ENCODE measurements around the gene GMIP.
"Not testable (repeated sequence)": the region's sequence is repeated elsewhere in the genome, so short reads cannot be mapped to it uniquely, and the experiment has no call there.

The GMIP gene

DNA sequence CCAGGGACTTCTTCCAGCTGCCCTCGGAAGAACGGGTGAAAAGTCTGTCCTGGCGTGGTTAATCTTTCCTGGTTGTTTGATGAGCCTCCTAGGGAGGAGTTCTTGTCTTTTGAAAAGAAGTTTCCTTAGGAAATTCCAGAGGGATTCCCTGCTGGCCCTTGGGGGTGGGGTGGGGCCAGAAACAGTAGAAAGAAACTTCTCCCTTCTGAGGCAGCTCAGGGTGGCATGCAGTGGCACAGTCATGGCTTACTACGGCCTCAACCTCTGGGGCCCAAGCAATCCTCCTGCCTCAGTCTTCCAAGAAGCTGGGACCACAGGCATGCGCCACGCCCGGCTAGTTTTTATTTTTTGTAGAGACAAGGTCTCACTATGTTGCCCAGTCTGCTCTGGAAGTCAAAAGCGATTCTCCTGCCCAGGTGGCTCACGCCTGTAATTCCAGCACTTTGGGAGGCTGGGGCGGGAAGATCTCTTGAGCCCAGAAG, 26.7 kb upstream of the GMIP start:
- Histone ChIP-seq H3K4me1 (ENCODE audit: control insufficient read depth, insufficient read depth, low read length) (peaks cover 10% of the 10 kb centered on the region), H3K9ac (ENCODE audit: low read depth, low read length) (peak overlapping the region; percentile 48), H3K9me3 (ENCODE audit: control insufficient read depth, insufficient read depth, low read length) (no peaks in the 10 kb centered on the region), H3K27ac (ENCODE audit: low read depth, low read length) (peak overlapping the region; percentile 86), H3K27me3 (ENCODE audit: control insufficient read depth, insufficient read depth, low read length) (no peaks in the 10 kb centered on the region), H3K36me3 (ENCODE audit: control insufficient read depth, insufficient read depth, low read length) (peaks cover 24% of the 10 kb centered on the region), H3K4me3 (ENCODE audit: low read depth, low read length) (peak overlapping the region; percentile 88)

DNA sequence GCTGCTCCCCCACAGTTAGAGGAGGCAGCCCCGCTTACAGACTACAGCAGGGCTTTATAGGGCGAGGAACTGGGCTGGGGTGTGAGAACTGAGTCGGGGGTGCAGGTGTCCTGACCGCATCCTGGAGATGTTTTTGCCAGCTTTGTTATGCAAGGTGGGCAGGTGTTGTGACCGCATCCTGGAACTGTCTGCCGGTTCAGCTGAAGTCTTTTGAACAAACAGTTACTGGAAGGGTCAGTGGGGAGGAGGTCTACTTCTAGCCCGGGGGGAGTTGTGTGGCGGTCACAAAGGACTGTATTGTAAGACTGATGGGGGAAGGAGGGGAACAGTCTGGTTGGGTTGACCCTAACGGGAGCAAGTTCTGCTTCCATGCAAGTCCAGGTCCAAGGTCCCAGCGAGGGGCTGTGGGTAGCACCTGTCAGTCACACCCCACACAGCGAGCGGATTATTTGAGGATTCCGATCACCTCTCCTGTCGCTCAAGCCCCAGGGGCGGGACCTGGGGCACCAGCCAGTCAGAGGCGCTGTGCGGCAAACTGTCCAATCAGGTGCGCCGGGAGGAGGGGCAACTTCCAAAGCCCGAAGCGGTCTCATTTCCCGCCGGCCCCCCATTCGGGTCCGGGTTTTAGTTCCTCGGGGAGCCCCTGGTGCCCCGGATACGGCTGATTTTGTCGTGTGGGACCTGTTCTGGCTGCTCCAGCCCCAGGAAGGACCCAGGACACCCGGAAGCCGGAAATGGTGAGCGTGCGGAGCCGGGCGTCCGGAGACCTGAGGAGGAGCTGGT, 25.0 kb upstream of the GMIP start, which contains the start of gene ZNF101:
Gene ZNF101, plus strand, starts transcription at position 610 of the 783 bp plus-strand sequence. Its CDS starts 125 bp downstream, at position 735.
- H3K4me3 ChIP-seq (ENCODE audit: low read depth, low read length) = peak within 1 kb of the TSS; percentile 88
- no peaks in the 10 kb centered on the region for H3K27me3 ChIP-seq (ENCODE audit: control insufficient read depth, insufficient read depth, low read length)
- no peaks in the 10 kb centered on the region for H3K9me3 ChIP-seq (ENCODE audit: control insufficient read depth, insufficient read depth, low read length)
- peaks cover 14% of the 10 kb centered on the region for H3K36me3 ChIP-seq (ENCODE audit: control insufficient read depth, insufficient read depth, low read length)
- peaks cover 10% of the 10 kb centered on the region for H3K4me1 ChIP-seq (ENCODE audit: control insufficient read depth, insufficient read depth, low read length)
- H3K9ac ChIP-seq (ENCODE audit: low read depth, low read length) = peak within 1 kb of the TSS; percentile 83
- peak within 1 kb of the TSS; percentile 98 for H3K27ac ChIP-seq (ENCODE audit: low read depth, low read length)

DNA sequence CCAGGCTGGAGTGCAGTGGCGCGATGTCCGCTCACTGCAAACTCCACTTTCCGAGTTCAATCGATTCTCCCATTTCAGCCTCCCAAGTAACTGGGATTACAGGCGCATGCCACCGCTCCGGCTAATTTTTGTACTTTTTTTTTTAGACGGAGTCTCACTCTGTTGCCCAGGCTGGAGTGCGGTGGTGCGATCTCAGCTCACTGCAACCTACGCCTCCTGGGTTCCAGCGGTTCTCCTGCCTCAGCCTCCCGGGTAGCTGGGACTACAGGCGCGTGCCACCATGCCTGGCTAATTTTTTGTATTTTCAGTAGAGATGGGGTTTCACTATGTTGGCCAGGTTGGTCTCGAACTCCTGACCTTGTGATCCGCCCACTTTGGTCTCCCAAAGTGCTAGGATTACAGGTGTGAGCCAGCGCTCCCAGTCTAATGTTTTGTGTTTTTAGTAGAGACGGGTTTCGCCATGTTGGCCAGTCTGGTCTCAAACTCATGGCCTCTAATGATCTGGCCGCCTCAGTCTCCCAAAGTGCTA, 22.0 kb upstream of the GMIP start:
- H3K9me3 ChIP-seq (ENCODE audit: control insufficient read depth, insufficient read depth, low read length); H3K36me3 ChIP-seq (ENCODE audit: control insufficient read depth, insufficient read depth, low read length); H3K27ac ChIP-seq (ENCODE audit: low read depth, low read length); H3K4me3 ChIP-seq (ENCODE audit: low read depth, low read length); H3K27me3 ChIP-seq (ENCODE audit: control insufficient read depth, insufficient read depth, low read length); H3K9ac ChIP-seq (ENCODE audit: low read depth, low read length): not testable (repeated sequence)
- H3K4me1 ChIP-seq (ENCODE audit: control insufficient read depth, insufficient read depth, low read length) = peaks cover 16% of the 10 kb centered on the region

DNA sequence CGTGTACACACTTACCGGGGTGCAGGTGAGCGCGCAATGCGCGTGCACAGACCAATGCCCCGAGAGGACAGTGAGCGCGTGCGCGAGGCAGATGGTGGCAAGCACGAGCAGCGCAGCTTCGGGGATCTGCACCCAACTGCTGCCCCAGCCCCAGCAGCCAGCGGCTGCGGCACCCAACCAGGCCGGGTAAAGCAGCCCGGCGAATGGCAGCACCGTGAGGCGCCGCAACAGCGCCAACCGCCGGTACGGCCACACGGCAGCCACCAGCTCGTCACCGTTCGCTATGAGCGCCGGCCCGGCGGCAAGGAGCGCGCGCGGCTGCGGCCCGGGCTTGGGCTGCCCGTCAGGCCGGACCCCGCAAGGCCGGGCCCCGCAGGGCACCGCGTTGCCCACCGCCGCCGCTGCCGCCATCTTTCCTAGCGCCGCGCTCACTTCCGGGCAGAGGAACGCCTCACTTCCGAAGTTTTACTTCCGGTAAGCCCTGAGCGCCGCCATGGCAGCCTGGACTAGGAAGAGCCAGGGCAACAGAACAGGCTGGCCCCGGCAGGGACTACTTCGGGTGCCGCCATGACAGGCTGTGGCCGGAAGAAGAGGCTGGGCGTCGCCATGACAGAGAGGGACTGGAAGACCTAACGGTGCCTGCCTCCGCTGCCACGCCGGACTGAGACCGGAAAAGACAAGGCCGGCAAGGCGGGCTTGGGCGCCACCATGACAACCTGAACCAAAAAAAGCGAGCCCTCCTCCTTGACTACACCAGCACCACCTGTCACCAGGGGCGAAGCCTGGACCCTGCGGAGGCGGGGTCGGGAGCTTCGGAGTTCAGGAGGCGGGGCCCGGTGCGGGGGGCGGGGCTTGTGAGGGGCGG, 20.0 kb upstream of the GMIP start, which contains the start of gene ATP13A1:
Gene ATP13A1, minus strand, starts transcription at position 421 of the 865 bp plus-strand sequence. Its CDS starts 10 bp downstream, at position 411.
- Histone ChIP-seq H3K9me3 (ENCODE audit: control insufficient read depth, insufficient read depth, low read length) (no peaks in the 10 kb centered on the region), H3K27me3 (ENCODE audit: control insufficient read depth, insufficient read depth, low read length) (no peaks in the 10 kb centered on the region), H3K4me3 (ENCODE audit: low read depth, low read length) (peak within 1 kb of the TSS; percentile 95), H3K4me1 (ENCODE audit: control insufficient read depth, insufficient read depth, low read length) (peaks cover 12% of the 10 kb centered on the region), H3K36me3 (ENCODE audit: control insufficient read depth, insufficient read depth, low read length) (peaks cover 25% of the 10 kb centered on the region), H3K27ac (ENCODE audit: low read depth, low read length) (peak within 1 kb of the TSS; percentile 96), H3K9ac (ENCODE audit: low read depth, low read length) (peak within 1 kb of the TSS; percentile 90)

DNA sequence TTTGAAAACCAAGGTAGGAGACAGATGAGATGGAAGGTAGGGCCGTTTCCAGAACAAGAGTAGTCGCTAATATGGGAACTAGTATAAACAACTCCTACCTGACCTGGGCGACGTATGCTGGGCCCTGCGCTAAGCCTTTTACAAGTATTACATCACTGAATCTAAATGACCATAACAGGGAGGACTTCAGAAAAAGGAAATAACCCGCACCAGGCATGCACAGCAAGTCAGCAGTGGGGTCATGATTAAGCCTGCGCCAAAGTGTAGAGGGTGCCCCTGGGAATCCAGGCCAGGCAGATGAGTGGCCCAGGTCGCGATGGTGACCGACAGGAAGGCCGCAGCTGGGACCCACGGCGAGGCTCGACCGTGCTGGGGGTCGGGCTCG, 19.4 kb upstream of the GMIP start:
- Histone ChIP-seq H3K9me3 (ENCODE audit: control insufficient read depth, insufficient read depth, low read length) (no peaks in the 10 kb centered on the region), H3K4me1 (ENCODE audit: control insufficient read depth, insufficient read depth, low read length) (peaks cover 8% of the 10 kb centered on the region), H3K27ac (ENCODE audit: low read depth, low read length) (peak overlapping the region; percentile 96), H3K36me3 (ENCODE audit: control insufficient read depth, insufficient read depth, low read length) (peaks cover 31% of the 10 kb centered on the region), H3K27me3 (ENCODE audit: control insufficient read depth, insufficient read depth, low read length) (no peaks in the 10 kb centered on the region), H3K9ac (ENCODE audit: low read depth, low read length) (peak overlapping the region; percentile 90), H3K4me3 (ENCODE audit: low read depth, low read length) (peak overlapping the region; percentile 95)

DNA sequence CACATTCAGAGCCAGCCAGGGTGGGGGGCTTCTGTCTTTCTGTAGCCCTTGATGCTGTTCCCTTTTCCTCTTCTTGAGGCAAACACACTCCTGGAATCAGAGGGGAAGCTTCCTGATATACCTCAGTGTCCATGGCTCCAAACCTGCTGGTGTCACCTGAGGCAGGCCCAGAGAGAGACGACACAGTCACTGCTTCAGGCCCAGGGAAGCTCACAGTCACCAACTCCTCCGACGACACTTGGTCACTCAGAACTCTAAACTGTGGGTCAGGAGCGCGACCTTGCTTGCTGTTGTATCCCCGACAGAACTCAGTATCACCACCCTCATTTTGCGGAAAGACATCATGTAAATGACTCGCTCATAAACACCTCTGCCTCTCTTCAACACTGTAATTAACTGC, 18.9 kb upstream of the GMIP start:
- Histone ChIP-seq H3K27me3 (ENCODE audit: control insufficient read depth, insufficient read depth, low read length) (no peaks in the 10 kb centered on the region), H3K4me3 (ENCODE audit: low read depth, low read length) (peak overlapping the region; percentile 95), H3K27ac (ENCODE audit: low read depth, low read length) (peak overlapping the region; percentile 24), H3K9ac (ENCODE audit: low read depth, low read length) (no peak overlapping the region), H3K9me3 (ENCODE audit: control insufficient read depth, insufficient read depth, low read length) (no peaks in the 10 kb centered on the region), H3K36me3 (ENCODE audit: control insufficient read depth, insufficient read depth, low read length) (peaks cover 37% of the 10 kb centered on the region), H3K4me1 (ENCODE audit: control insufficient read depth, insufficient read depth, low read length) (peaks cover 8% of the 10 kb centered on the region)

DNA sequence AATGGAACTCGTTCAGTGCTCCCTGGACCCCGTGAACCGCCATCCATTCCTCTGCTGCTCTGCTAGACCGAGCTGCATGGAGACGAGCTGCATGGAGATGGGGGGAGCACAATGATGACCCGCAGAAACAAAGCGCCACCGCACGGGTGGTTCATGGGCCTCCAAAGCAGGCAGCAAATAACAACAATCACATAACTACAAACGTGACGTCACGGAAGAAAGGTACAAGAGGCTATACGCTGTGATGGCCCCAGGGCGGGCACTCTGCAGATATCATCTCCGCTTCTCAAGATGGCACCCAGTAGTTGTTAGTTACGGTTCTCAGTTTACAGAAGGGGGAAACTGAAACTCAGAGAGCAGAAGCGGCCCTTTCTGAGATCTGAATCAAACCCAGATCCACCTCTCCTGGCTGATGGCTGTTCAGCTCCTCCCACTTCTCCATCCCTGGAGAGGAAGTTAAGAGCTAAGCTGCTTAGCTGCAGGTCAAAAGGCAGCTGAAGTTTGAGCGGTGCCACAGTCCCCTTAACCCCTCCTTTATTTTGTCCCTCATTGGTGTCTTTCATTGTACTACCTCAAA, 18.3 kb upstream of the GMIP start:
- H3K27me3 ChIP-seq (ENCODE audit: control insufficient read depth, insufficient read depth, low read length) = no peaks in the 10 kb centered on the region
- peaks cover 8% of the 10 kb centered on the region for H3K4me1 ChIP-seq (ENCODE audit: control insufficient read depth, insufficient read depth, low read length)
- H3K4me3 ChIP-seq (ENCODE audit: low read depth, low read length) = peak overlapping the region; percentile 95; the same call in 1 of the 2 replicates
- H3K9ac ChIP-seq (ENCODE audit: low read depth, low read length) = no peak overlapping the region
- no peak overlapping the region for H3K27ac ChIP-seq (ENCODE audit: low read depth, low read length)
- no peaks in the 10 kb centered on the region for H3K9me3 ChIP-seq (ENCODE audit: control insufficient read depth, insufficient read depth, low read length)
- peaks cover 42% of the 10 kb centered on the region for H3K36me3 ChIP-seq (ENCODE audit: control insufficient read depth, insufficient read depth, low read length)

DNA sequence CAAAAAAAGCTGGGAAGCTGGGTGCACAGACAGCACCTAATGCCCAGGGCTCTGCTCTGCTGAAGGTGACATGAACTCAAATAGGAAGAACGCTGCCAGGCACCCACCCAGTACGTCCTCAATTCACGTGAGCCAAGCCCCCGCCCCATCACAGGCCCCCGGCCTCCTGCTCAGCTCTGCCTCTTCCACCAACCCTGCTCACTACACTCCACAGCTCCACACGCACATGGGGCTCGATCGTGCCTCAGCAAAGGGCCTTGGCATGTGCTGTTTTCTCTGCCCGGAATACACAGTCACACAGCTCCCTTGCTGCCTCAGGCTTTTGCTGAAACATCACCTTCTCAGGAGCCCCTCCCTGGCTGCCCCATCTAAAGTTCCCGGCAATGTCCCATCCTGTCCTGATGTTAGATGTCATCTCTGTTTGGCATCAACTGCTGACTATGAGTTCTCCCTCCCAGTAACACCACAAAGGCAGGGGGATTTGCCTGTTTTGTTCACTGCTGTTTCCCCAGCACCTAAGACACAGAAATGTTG, 17.8 kb upstream of the GMIP start:
- Histone ChIP-seq H3K27ac (ENCODE audit: low read depth, low read length) (no peak overlapping the region), H3K27me3 (ENCODE audit: control insufficient read depth, insufficient read depth, low read length) (no peaks in the 10 kb centered on the region), H3K4me1 (ENCODE audit: control insufficient read depth, insufficient read depth, low read length) (peaks cover 8% of the 10 kb centered on the region), H3K9me3 (ENCODE audit: control insufficient read depth, insufficient read depth, low read length) (no peaks in the 10 kb centered on the region), H3K36me3 (ENCODE audit: control insufficient read depth, insufficient read depth, low read length) (peaks cover 48% of the 10 kb centered on the region), H3K9ac (ENCODE audit: low read depth, low read length) (no peak overlapping the region), H3K4me3 (ENCODE audit: low read depth, low read length) (no peak overlapping the region)

DNA sequence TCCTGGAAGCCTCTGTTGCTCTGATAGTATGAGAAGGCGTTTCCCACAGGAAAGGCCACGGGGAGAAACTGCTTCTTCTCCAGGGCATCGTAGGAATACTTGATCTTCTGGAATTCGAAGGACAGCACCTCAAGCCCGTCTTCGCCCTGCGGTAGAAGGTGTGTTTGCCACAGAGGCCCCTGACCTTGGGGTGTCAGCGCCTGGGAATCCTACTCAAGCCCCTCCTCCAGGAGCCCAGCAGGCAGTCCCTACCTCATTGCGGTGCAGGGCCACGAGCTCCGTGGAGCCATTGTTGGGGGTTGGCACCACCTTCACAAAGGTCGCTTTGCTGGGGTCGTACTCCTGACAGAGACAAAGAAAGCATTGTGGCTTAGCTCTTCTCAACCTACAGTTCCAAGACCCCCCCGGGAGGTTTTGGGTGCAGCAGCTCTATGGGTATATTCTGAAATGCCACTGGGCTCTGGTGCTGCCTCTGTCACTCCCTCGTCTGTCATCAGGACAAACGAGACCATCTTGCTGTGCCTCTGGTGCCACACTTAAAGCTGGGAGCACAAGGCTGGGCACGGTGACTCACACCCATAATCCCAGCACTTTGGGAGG, 16.3 kb upstream of the GMIP start:
- Histone ChIP-seq H3K36me3 (ENCODE audit: control insufficient read depth, insufficient read depth, low read length) (peaks cover 63% of the 10 kb centered on the region), H3K27ac (ENCODE audit: low read depth, low read length) (no peak overlapping the region), H3K9me3 (ENCODE audit: control insufficient read depth, insufficient read depth, low read length) (no peaks in the 10 kb centered on the region), H3K4me1 (ENCODE audit: control insufficient read depth, insufficient read depth, low read length) (peaks cover 8% of the 10 kb centered on the region), H3K9ac (ENCODE audit: low read depth, low read length) (no peak overlapping the region), H3K27me3 (ENCODE audit: control insufficient read depth, insufficient read depth, low read length) (no peaks in the 10 kb centered on the region), H3K4me3 (ENCODE audit: low read depth, low read length) (no peak overlapping the region)

DNA sequence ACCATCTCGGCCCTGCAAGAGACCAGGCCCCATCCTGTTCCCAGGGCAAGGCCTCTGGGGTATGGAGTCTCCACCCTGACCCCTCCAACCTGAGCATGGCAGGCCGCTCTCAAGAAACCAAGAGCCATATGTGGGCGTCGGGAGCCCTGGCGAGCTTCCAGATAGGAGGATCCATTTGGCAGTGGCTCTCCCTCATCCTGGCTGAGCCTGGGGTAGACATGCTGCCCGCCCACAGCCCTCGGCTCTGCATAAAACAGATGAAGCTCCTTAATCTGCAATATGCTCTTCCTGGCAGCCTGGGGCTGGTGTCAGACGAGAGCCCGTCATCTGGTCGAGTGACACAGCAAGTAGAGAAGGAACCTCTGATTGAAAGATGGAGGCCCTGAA, 13.9 kb upstream of the GMIP start:
- H3K4me3 ChIP-seq (ENCODE audit: low read depth, low read length) = no peak overlapping the region
- no peak overlapping the region for H3K9ac ChIP-seq (ENCODE audit: low read depth, low read length)
- no peaks in the 10 kb centered on the region for H3K27me3 ChIP-seq (ENCODE audit: control insufficient read depth, insufficient read depth, low read length)
- no peaks in the 10 kb centered on the region for H3K9me3 ChIP-seq (ENCODE audit: control insufficient read depth, insufficient read depth, low read length)
- H3K4me1 ChIP-seq (ENCODE audit: control insufficient read depth, insufficient read depth, low read length) = peaks cover 4% of the 10 kb centered on the region
- H3K36me3 ChIP-seq (ENCODE audit: control insufficient read depth, insufficient read depth, low read length) = peaks cover 86% of the 10 kb centered on the region
- H3K27ac ChIP-seq (ENCODE audit: low read depth, low read length) = no peak overlapping the region
